Fibroblast of lung (primary cell): Measurements from ENCODE around the gene ARL6IP5. TPM values are rescaled to one million over a fixed set of nuclear protein-coding genes. Genes with fewer than 3 reads are reported as not detected.

Source experiments
- DNase-seq, 2 donors: peaks; one replicate each; pipeline versions ENCODE4 v3.0.0 to v3.0.0-alpha.2; 2010; ENCODE audit warnings: low read depth in 2 of 2
- H2AFZ ChIP-seq: 2 replicates; pipeline ENCODE4 v1.5.1; 2012; ENCODE audit warnings: low read length, control low read depth, inconsistent platforms
- H3K27ac ChIP-seq: 2 replicates; pipeline ENCODE4 v1.5.1; 2011; ENCODE audit warnings: low read length, control low read depth; ENCODE audit not compliant: insufficient read depth
- H3K27me3 ChIP-seq: 2 replicates; pipeline ENCODE4 v1.5.1; 2011; ENCODE audit warnings: mild to moderate bottlenecking, low read length; ENCODE audit not compliant: control insufficient read depth, insufficient read depth
- H3K36me3 ChIP-seq: 2 replicates; pipeline ENCODE4 v1.5.1; 2011; ENCODE audit warnings: low read length; ENCODE audit not compliant: control insufficient read depth, insufficient read depth
- H3K4me1 ChIP-seq: 2 replicates; pipeline ENCODE4 v1.5.1; 2011; ENCODE audit warnings: low read length; ENCODE audit not compliant: control insufficient read depth, insufficient read depth; ENCODE audit errors: extremely low read depth
- H3K4me2 ChIP-seq: 2 replicates; pipeline ENCODE4 v1.5.1; 2011; ENCODE audit warnings: low read length, control low read depth; ENCODE audit not compliant: insufficient read depth; ENCODE audit errors: extremely low read depth
- H3K4me3 ChIP-seq, 4 experiments: fragments of 200-600 bp in 1 of 4; sonication (generic) in 1 of 4; replicated peaks in 1 of 4; 2 replicates each; pipeline ENCODE4 v1.5.1; 2011 to 2016; ENCODE audit warnings: low read length in 4 of 4, low read depth in 3 of 4, mild to moderate bottlenecking in 3 of 4, control low read depth in 2 of 4, inconsistent platforms in 1 of 4, mixed read lengths in 1 of 4; ENCODE audit not compliant: insufficient read depth in 1 of 4; ENCODE audit errors: control extremely low read depth in 1 of 4
- H3K79me2 ChIP-seq: 2 replicates; pipeline ENCODE4 v1.5.1; 2012; ENCODE audit warnings: mild to moderate bottlenecking, low read length, inconsistent platforms; ENCODE audit not compliant: control insufficient read depth, insufficient read depth
- H3K9ac ChIP-seq: 2 replicates; pipeline ENCODE4 v1.5.1; 2011; ENCODE audit warnings: mild to moderate bottlenecking, low read length, control low read depth; ENCODE audit not compliant: insufficient read depth
- H3K9me3 ChIP-seq: 2 replicates; pipeline ENCODE4 v1.5.1; 2012; ENCODE audit warnings: low read depth, low read length; ENCODE audit not compliant: control insufficient read depth, insufficient read depth
- H4K20me1 ChIP-seq: 2 replicates; pipeline ENCODE4 v1.5.1; 2011; ENCODE audit warnings: low read length; ENCODE audit not compliant: control insufficient read depth, insufficient read depth; ENCODE audit errors: extremely low read depth
- EZH2 ChIP-seq: IDR thresholded peaks from 2 replicates; pipeline ENCODE4 v1.5.1; 2012; ENCODE audit warnings: low read length, control low read depth, mild to moderate bottlenecking; ENCODE audit errors: missing control alignments
- polyA plus RNA-seq, 2 donors: library from polyadenylated mRNA; depleted of rRNA in 1 of 2; stranded (reverse) in 1 of 2; unstranded in 1 of 2; fragments of >200 nt; gene quantifications; 2 replicates each; pipeline ENCODE4 v1.2.1, GENCODE V29; 2011 to 2012; ENCODE audit warnings: missing spikeins in 1 of 2
- total RNA-seq: library from RNA; depleted of rRNA; stranded (reverse); fragments of >200 nt; gene quantifications from 2 replicates; pipeline ENCODE4 v1.2.1, GENCODE V29; 2014
- TF ChIP-seq, protein P1 (sequence below), 2 donors: IDR thresholded peaks in 1 of 2; conservative IDR thresholded peaks in 1 of 2; 1 replicate in 1 of 2; 2 replicates in 1 of 2; pipeline ENCODE4 v1.5.1; 2011 to 2012; ENCODE audit warnings: low read length in 2 of 2, control low read depth in 1 of 2, inconsistent platforms in 1 of 2, low read depth in 1 of 2, mild to moderate bottlenecking in 1 of 2

The ARL6IP5 gene
- total and polyA plus RNA-seq, 2 donors (not counting 1 experiment from before 2014, with no cell fraction given) = 209 to 253 TPM

DNA sequence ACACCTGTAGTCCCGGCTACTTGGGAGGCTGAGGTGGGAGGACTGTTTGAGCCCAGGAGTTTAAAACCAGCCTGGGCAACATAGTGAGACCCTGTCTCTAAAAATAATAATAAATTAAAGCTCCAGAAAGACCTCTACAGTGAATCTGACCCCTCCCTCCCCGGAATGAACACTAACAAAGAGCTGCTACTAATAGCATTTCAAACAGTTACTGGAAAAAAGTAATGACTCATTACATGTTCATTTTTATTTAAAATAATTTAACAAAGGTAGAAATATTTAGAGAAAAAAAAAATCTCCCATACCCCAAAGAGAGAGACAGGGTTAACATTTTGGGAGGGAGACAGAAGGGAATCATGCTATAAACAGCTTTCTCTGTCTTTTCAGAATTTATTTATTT, 2.4 kb upstream of the ARL6IP5 start:
- Histone ChIP-seq H3K27ac (no peak overlapping the region), H3K27me3 (no peaks in the 10 kb centered on the region), H3K9me3 (no peaks in the 10 kb centered on the region), H4K20me1 (no peaks in the 10 kb centered on the region), H3K79me2 (peaks cover 40% of the 10 kb centered on the region), H3K4me1 (peaks cover 29% of the 10 kb centered on the region), H3K4me2 (no peak overlapping the region), H2AFZ (no peak overlapping the region), H3K9ac (no peak overlapping the region), H3K4me3 (no peak overlapping the region), H3K36me3 (no peaks in the 10 kb centered on the region)
- peak in 1 of 2 donors; percentile 19 for DNase-seq
- TF ChIP-seq EZH2 = no peak
- TF ChIP-seq, protein P1, sequence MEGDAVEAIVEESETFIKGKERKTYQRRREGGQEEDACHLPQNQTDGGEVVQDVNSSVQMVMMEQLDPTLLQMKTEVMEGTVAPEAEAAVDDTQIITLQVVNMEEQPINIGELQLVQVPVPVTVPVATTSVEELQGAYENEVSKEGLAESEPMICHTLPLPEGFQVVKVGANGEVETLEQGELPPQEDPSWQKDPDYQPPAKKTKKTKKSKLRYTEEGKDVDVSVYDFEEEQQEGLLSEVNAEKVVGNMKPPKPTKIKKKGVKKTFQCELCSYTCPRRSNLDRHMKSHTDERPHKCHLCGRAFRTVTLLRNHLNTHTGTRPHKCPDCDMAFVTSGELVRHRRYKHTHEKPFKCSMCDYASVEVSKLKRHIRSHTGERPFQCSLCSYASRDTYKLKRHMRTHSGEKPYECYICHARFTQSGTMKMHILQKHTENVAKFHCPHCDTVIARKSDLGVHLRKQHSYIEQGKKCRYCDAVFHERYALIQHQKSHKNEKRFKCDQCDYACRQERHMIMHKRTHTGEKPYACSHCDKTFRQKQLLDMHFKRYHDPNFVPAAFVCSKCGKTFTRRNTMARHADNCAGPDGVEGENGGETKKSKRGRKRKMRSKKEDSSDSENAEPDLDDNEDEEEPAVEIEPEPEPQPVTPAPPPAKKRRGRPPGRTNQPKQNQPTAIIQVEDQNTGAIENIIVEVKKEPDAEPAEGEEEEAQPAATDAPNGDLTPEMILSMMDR (conservative IDR thresholded peaks at IDR 0.05 in 1 of 2, IDR thresholded peaks at IDR 0.05 in 1 of 2; ENCODE audit: low read depth in 1 of 2, low read length in 2 of 2) = no peak

GRCh38 chr3:69082805-69083204, 1.9 kb upstream of the ARL6IP5 start:
- Histone ChIP-seq H3K36me3 (no peaks in the 10 kb centered on the region), H3K9me3 (no peaks in the 10 kb centered on the region), H3K4me2 (peak overlapping the region; percentile 46), H3K27ac (no peak overlapping the region), H3K79me2 (peaks cover 41% of the 10 kb centered on the region), H3K4me3 (no peak overlapping the region), H2AFZ (no peak overlapping the region), H3K9ac (no peak overlapping the region), H3K27me3 (no peaks in the 10 kb centered on the region), H4K20me1 (no peaks in the 10 kb centered on the region), H3K4me1 (peaks cover 32% of the 10 kb centered on the region)
- DNase-seq = peak; percentile 81 to 86
- TF ChIP-seq EZH2 = no peak
- TF ChIP-seq, protein P1 (conservative IDR thresholded peaks at IDR 0.05 in 1 of 2, IDR thresholded peaks at IDR 0.05 in 1 of 2; ENCODE audit: low read depth in 1 of 2, low read length in 2 of 2) = no peak

DNA sequence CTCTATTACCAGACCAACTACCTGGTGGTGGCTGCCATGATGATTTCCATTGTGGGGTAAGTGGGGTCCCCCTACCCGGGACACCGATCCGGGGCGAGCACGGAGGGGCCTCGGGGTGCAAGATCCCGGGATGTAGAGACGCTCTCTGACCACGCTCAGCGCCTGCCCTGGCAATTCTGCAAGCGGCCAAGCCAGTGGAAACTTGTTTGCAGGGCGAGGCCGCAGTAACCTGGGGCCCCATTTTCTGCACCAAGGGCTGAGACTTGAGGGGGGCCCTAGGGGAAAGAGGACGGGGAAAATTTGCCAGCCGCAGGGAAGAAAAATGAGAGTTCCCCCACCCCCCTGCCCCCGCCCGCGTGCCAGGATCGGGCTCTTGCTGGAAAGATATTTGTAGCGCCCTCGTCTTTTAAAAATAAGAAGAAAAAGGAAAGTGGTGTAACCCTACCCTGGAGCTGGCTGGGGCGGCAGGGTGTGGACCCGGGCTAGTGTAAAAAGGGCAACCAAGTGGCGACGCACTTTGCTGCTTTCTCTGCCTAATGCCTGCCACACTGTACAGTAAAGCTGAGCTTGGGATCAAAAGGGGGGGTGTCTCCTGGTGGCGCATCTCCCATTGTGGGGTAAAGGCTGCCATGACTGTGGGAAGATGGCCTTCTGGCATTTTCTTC, 563 bp downstream of the ARL6IP5 start:
- peak overlapping the region; percentile 75 for H3K9ac ChIP-seq
- H3K27me3 ChIP-seq = no peaks in the 10 kb centered on the region
- H3K4me2 ChIP-seq = peak overlapping the region; percentile 97
- H3K4me3 ChIP-seq = peak overlapping the region; percentile 81 to 89 (median 84)
- TF ChIP-seq, protein P1 (conservative IDR thresholded peaks at IDR 0.05 in 1 of 2, IDR thresholded peaks at IDR 0.05 in 1 of 2; ENCODE audit: low read depth in 1 of 2, low read length in 2 of 2) = no peak
- TF ChIP-seq EZH2 = no peak
- H2AFZ ChIP-seq = peak overlapping the region; percentile 15
- H3K27ac ChIP-seq = peak overlapping the region; percentile 88
- H3K9me3 ChIP-seq = no peaks in the 10 kb centered on the region
- peaks cover 46% of the 10 kb centered on the region for H3K79me2 ChIP-seq
- no peaks in the 10 kb centered on the region for H3K36me3 ChIP-seq
- H4K20me1 ChIP-seq = no peaks in the 10 kb centered on the region
- DNase-seq = peak; percentile 9 to 54
- H3K4me1 ChIP-seq = peaks cover 46% of the 10 kb centered on the region
